Keratinocyte (primary cell): Measurements from ENCODE around the gene THTPA. TPM values are rescaled to one million over a fixed set of nuclear protein-coding genes. Genes with fewer than 3 reads are reported as not detected.

Experiments used
- DNase-seq: peaks from one replicate; pipeline ENCODE4 v3.0.0-alpha.2; 2011; ENCODE audit warnings: low read depth, missing footprints, low spot score
- FAIRE-seq: peaks from 2 replicates; lab custom pipeline; 2011; peaks lifted over from hg19 to GRCh38; lab: Jason Lieb, UNC
- H2AFZ ChIP-seq: 2 replicates; pipeline ENCODE4 v1.6.0; 2012; ENCODE audit warnings: low read length, control low read depth, inconsistent platforms; ENCODE audit not compliant: control insufficient read depth
- H3K27ac ChIP-seq: 2 replicates; pipeline ENCODE4 v1.5.1; 2011; ENCODE audit warnings: low read length; ENCODE audit not compliant: control insufficient read depth, insufficient read depth
- H3K27me3 ChIP-seq: 3 replicates; pipeline ENCODE4 v1.6.0; 2011; ENCODE audit warnings: low read length; ENCODE audit not compliant: control insufficient read depth, insufficient read depth; ENCODE audit errors: extremely low read depth
- H3K36me3 ChIP-seq, 2 experiments: 2 replicates in 1 of 2; 3 replicates in 1 of 2; pipeline ENCODE4 v1.5.1; 2011; ENCODE audit warnings: low read length in 2 of 2, mild to moderate bottlenecking in 1 of 2; ENCODE audit not compliant: control insufficient read depth in 2 of 2, insufficient read depth in 2 of 2; ENCODE audit errors: extremely low read depth in 1 of 2
- H3K4me1 ChIP-seq: 3 replicates; pipeline ENCODE4 v1.5.1; 2011; ENCODE audit warnings: low read length; ENCODE audit not compliant: control insufficient read depth, insufficient read depth; ENCODE audit errors: extremely low read depth
- H3K4me2 ChIP-seq: 3 replicates; pipeline ENCODE4 v1.6.0; 2011; ENCODE audit warnings: low read depth, low read length; ENCODE audit not compliant: control insufficient read depth, insufficient read depth; ENCODE audit errors: extremely low read depth
- H3K4me3 ChIP-seq, 3 experiments: fragments of 200-600 bp in 1 of 3; sonication (generic) in 1 of 3; 2 replicates in 2 of 3; 3 replicates in 1 of 3; pipeline ENCODE4 v1.5.1; 2011 to 2016; ENCODE audit warnings: low read length in 3 of 3, mild to moderate bottlenecking in 3 of 3, control low read depth in 2 of 3, inconsistent platforms in 1 of 3, low read depth in 1 of 3, mixed read lengths in 1 of 3, mixed run types in 1 of 3, moderate library complexity in 1 of 3; ENCODE audit not compliant: control insufficient read depth in 2 of 3, insufficient read depth in 2 of 3; ENCODE audit errors: extremely low read depth in 1 of 3
- H3K79me2 ChIP-seq: 2 replicates; pipeline ENCODE4 v1.6.0; 2012; ENCODE audit warnings: low read length; ENCODE audit not compliant: control insufficient read depth, insufficient read depth
- H3K9ac ChIP-seq: 3 replicates; pipeline ENCODE4 v1.6.0; 2011; ENCODE audit warnings: low read length; ENCODE audit not compliant: control insufficient read depth, insufficient read depth; ENCODE audit errors: extremely low read depth
- H3K9me1 ChIP-seq: 3 replicates; pipeline ENCODE4 v1.6.0; 2011; ENCODE audit warnings: low read length; ENCODE audit not compliant: control insufficient read depth, insufficient read depth; ENCODE audit errors: extremely low read depth
- H3K9me3 ChIP-seq: 2 replicates; pipeline ENCODE4 v1.5.1; 2012; ENCODE audit warnings: low read depth, low read length; ENCODE audit not compliant: control insufficient read depth
- H4K20me1 ChIP-seq: 3 replicates; pipeline ENCODE4 v1.6.0; 2011; ENCODE audit warnings: low read length; ENCODE audit not compliant: control insufficient read depth, insufficient read depth; ENCODE audit errors: extremely low read depth
- CTCF ChIP-seq, 3 experiments: IDR thresholded peaks in 1 of 3; conservative IDR thresholded peaks in 1 of 3; optimal IDR thresholded peaks in 1 of 3; 2 replicates in 2 of 3; 3 replicates in 1 of 3; pipeline versions ENCODE3 to v1.5.1; 2011; ENCODE audit warnings: low read length in 3 of 3, mild to moderate bottlenecking in 3 of 3, moderate library complexity in 2 of 3, control low read depth in 1 of 3, inconsistent platforms in 1 of 3; ENCODE audit not compliant: insufficient read depth in 2 of 3; ENCODE audit errors: extremely low read depth in 1 of 3
- EZH2 ChIP-seq: IDR thresholded peaks from one replicate; pipeline ENCODE4 v1.6.1; 2012; ENCODE audit warnings: inconsistent platforms, mild to moderate bottlenecking, low read length, moderate library complexity
- dilution Hi-C: fragments of 300-500 bp; cut with MboI; formaldehyde crosslinking; loops from one replicate; pipeline ENCODE4 v1.7.0; 2020; ENCODE audit warnings: low sequenced_read_pairs; ENCODE audit not compliant: extremely low pct_ligation_motif_present
- polyA plus RNA-seq, 5 experiments: library from polyadenylated mRNA; depleted of rRNA in 3 of 5; stranded (reverse) in 3 of 5; stranded (forward) in 1 of 5; unstranded in 1 of 5; fragments of >200 nt; gene quantifications; 1 replicate in 1 of 5; 2 replicates in 3 of 5; 3 replicates in 1 of 5; pipeline versions ENCODE4 v1.2.1 to v1.2.3, GENCODE V29; 2011 to 2012; ENCODE audit warnings: missing spikeins in 2 of 5, low read depth in 1 of 5, low replicate concordance in 1 of 5

Gene THTPA
- polyA plus RNA-seq, 1 donor (not counting 4 experiments of a cell fraction or from before 2014, with no cell fraction given): 3.2 TPM

- no peak overlapping the region for H3K4me3 ChIP-seq
- H3K9me1 ChIP-seq: no peaks in the 10 kb centered on the region
- H3K4me1 ChIP-seq: peaks cover 17% of the 10 kb centered on the region
- H3K36me3 ChIP-seq: no peaks in the 10 kb centered on the region
- dilution Hi-C loops: no loop called here
- TF ChIP-seq CTCF (optimal IDR thresholded peaks at IDR 0.05 in 1 of 3, IDR thresholded peaks at IDR 0.05 in 1 of 3, conservative IDR thresholded peaks at IDR 0.05 in 1 of 3; ENCODE audit: extremely low read depth in 1 of 3, insufficient read depth in 2 of 3, low read length in 3 of 3) (no peak), EZH2 (no peak)
- no peaks in the 10 kb centered on the region for H4K20me1 ChIP-seq
- H3K9ac ChIP-seq: no peak overlapping the region
- no peak overlapping the region for H3K4me2 ChIP-seq
- H2AFZ ChIP-seq: no peak overlapping the region
- no peak overlapping the region for H3K27ac ChIP-seq
- H3K79me2 ChIP-seq: no peaks in the 10 kb centered on the region
- DNase-seq (no peak), FAIRE-seq (no peak)
- H3K27me3 ChIP-seq: peaks cover 26% of the 10 kb centered on the region
- H3K9me3 ChIP-seq: no peaks in the 10 kb centered on the region
These were observed 16.4 kb downstream of the THTPA start for GRCh38 chr14:23572524-23572828.

- dilution Hi-C loops: no loop called here
These were observed 16.8 kb downstream of the THTPA start for GRCh38 chr14:23572836-23573235.

More at GRCh38 chr14:23572836-23573235, 16.8 kb downstream of the THTPA start:
- Histone ChIP-seq H3K27ac (no peak overlapping the region), H2AFZ (no peak overlapping the region), H3K79me2 (no peaks in the 10 kb centered on the region), H3K4me3 (no peak overlapping the region), H4K20me1 (no peaks in the 10 kb centered on the region), H3K4me1 (peaks cover 16% of the 10 kb centered on the region), H3K4me2 (no peak overlapping the region), H3K27me3 (peaks cover 30% of the 10 kb centered on the region), H3K9me3 (no peaks in the 10 kb centered on the region), H3K36me3 (no peaks in the 10 kb centered on the region), H3K9me1 (no peaks in the 10 kb centered on the region), H3K9ac (no peak overlapping the region)
- TF ChIP-seq EZH2: no peak
- no peak for TF ChIP-seq CTCF (optimal IDR thresholded peaks at IDR 0.05 in 1 of 3, IDR thresholded peaks at IDR 0.05 in 1 of 3, conservative IDR thresholded peaks at IDR 0.05 in 1 of 3; ENCODE audit: extremely low read depth in 1 of 3, insufficient read depth in 2 of 3, low read length in 3 of 3)
- DNase-seq (no peak), FAIRE-seq (no peak)
